HG03520 (cell line): ENCODE data around the gene U2AF1L4.

Experiments
- ATAC-seq: cut with Tn5 transposase; IDR thresholded peaks from one replicate; pipeline ENCODE4 v1.9.1; 2021; ENCODE audit warnings: mild to moderate bottlenecking, moderate library complexity; ENCODE audit not compliant: unreplicated experiment

Gene U2AF1L4

GRCh38 chr19:35714601-35715354 lies 30.4 kb downstream of the U2AF1L4 start:
- no peak for ATAC-seq

GRCh38 chr19:35713904-35714495 lies 31.2 kb downstream of the U2AF1L4 start:
- no peak for ATAC-seq

GRCh38 chr19:35713506-35713850 lies 31.7 kb downstream of the U2AF1L4 start:
- ATAC-seq: no peak

GRCh38 chr19:35712567-35713505 lies 32.4 kb downstream of the U2AF1L4 start:
- no peak for ATAC-seq

- no peak for ATAC-seq
Observed at GRCh38 chr19:35710784-35711723, 34.2 kb downstream of the U2AF1L4 start.

GRCh38 chr19:35708391-35708790 lies 36.8 kb downstream of the U2AF1L4 start:
- no peak for ATAC-seq

- no peak for ATAC-seq
Observed at GRCh38 chr19:35704218-35704617, 41.0 kb downstream of the U2AF1L4 start, which contains the start of gene ZBTB32. TSS of gene ZBTB32 (plus strand) at chr19:35704558. CDS start at chr19:35714627, 10,069 bp downstream.

GRCh38 chr19:35703343-35703742 lies 41.9 kb downstream of the U2AF1L4 start:
- ATAC-seq: no peak

- ATAC-seq: peak; percentile 97
Observed at GRCh38 chr19:35702223-35703012, 42.8 kb downstream of the U2AF1L4 start.

- ATAC-seq: no peak
Observed at GRCh38 chr19:35696835-35697234, 48.4 kb downstream of the U2AF1L4 start.

GRCh38 chr19:35695895-35696422 lies 49.3 kb downstream of the U2AF1L4 start:
- ATAC-seq: no peak

GRCh38 chr19:35693835-35694599 lies 51.2 kb downstream of the U2AF1L4 start:
- ATAC-seq: peak; percentile 79

- ATAC-seq: no peak
Observed at GRCh38 chr19:35693422-35693821, 51.8 kb downstream of the U2AF1L4 start.
